ENCODE data around the gene MIA2.
A peak's percentile ranks its signal among the peaks of the same experiment; 100 is the strongest.
"Not testable (repeated sequence)": the region's sequence is repeated elsewhere in the genome, so short reads cannot be mapped to it uniquely, and the experiment has no call there.

The MIA2 gene

GRCh38 chr14:39268393-39268792, 34.7 kb downstream of the MIA2 start:
- DNase-seq = peak; percentile 15

- DNase-seq = no peak
Measured at GRCh38 chr14:39272918-39273317, 39.2 kb downstream of the MIA2 start.

GRCh38 chr14:39275395-39275794, 41.7 kb downstream of the MIA2 start:
- DNase-seq = no peak

- DNase-seq = no peak
Measured at GRCh38 chr14:39276005-39276404, 42.3 kb downstream of the MIA2 start.

- no peak for DNase-seq
Measured at GRCh38 chr14:39276579-39277114, 42.9 kb downstream of the MIA2 start.

GRCh38 chr14:39279515-39279914, 45.8 kb downstream of the MIA2 start:
- no peak for DNase-seq

- not testable (repeated sequence) for DNase-seq
Measured at GRCh38 chr14:39280678-39281077, 47.0 kb downstream of the MIA2 start.

GRCh38 chr14:39289523-39289922, 55.8 kb downstream of the MIA2 start:
- no peak for DNase-seq

- no peak for DNase-seq
Measured at GRCh38 chr14:39291701-39292100, 58.0 kb downstream of the MIA2 start.

- no peak for DNase-seq
Measured at GRCh38 chr14:39293629-39294028, 59.9 kb downstream of the MIA2 start.

- DNase-seq = not testable (repeated sequence)
Measured at GRCh38 chr14:39300389-39300788, 66.7 kb downstream of the MIA2 start.

- DNase-seq = no peak
Measured at GRCh38 chr14:39302124-39302810, 68.6 kb downstream of the MIA2 start.

GRCh38 chr14:39303115-39303514, 69.4 kb downstream of the MIA2 start:
- no peak for DNase-seq

- DNase-seq = no peak
Measured at GRCh38 chr14:39307815-39308214, 74.1 kb downstream of the MIA2 start.

- DNase-seq = no peak
Measured at GRCh38 chr14:39310051-39310450, 76.3 kb downstream of the MIA2 start.

- DNase-seq = no peak
Measured at GRCh38 chr14:39315859-39316444, 82.2 kb downstream of the MIA2 start.

GRCh38 chr14:39316830-39317553, 83.3 kb downstream of the MIA2 start:
- no peak for DNase-seq

- DNase-seq = no peak
Measured at GRCh38 chr14:39318574-39318973, 84.9 kb downstream of the MIA2 start.

- no peak for DNase-seq
Measured at GRCh38 chr14:39319381-39319780, 85.7 kb downstream of the MIA2 start.

- DNase-seq = no peak
Measured at GRCh38 chr14:39320318-39320717, 86.6 kb downstream of the MIA2 start.

GRCh38 chr14:39322807-39323206, 89.1 kb downstream of the MIA2 start:
- no peak for DNase-seq

- no peak for DNase-seq
Measured at GRCh38 chr14:39324097-39324496, 90.4 kb downstream of the MIA2 start.

GRCh38 chr14:39339003-39339402, 105.3 kb downstream of the MIA2 start:
- DNase-seq = no peak

GRCh38 chr14:39341126-39341525, 107.4 kb downstream of the MIA2 start:
- not testable (repeated sequence) for DNase-seq
